IPS DF 6.9 (cell line): ENCODE data around the gene LCN15.
"Not testable (repeated sequence)": the region's sequence is repeated elsewhere in the genome, so short reads cannot be mapped to it uniquely, and the experiment has no call there.

Source experiments
- DNase-seq: peaks from one replicate; pipeline ENCODE4 v3.0.0-alpha.2; 2013; ENCODE audit warnings: low read depth, low spot score
- H3K27ac ChIP-seq: one replicate; pipeline ENCODE4 v1.5.1; 2013; ENCODE audit warnings: low read length, control low read depth
- H3K27me3 ChIP-seq: 2 replicates; pipeline ENCODE4 v1.6.1; 2013; ENCODE audit warnings: mild to moderate bottlenecking, low read length; ENCODE audit not compliant: control insufficient read depth, insufficient read depth
- H3K36me3 ChIP-seq: 2 replicates; pipeline ENCODE4 v1.6.1; 2013; ENCODE audit warnings: low read length; ENCODE audit not compliant: control insufficient read depth, insufficient read depth
- H3K4me1 ChIP-seq: 2 replicates; pipeline ENCODE4 v1.6.1; 2013; ENCODE audit warnings: low read length; ENCODE audit not compliant: control insufficient read depth, insufficient read depth
- H3K4me3 ChIP-seq: 2 replicates; pipeline ENCODE4 v1.5.1; 2013; ENCODE audit warnings: mild to moderate bottlenecking, low read length
- H3K9me3 ChIP-seq: 2 replicates; pipeline ENCODE4 v1.6.1; 2013; ENCODE audit warnings: low read length, inconsistent platforms; ENCODE audit not compliant: control insufficient read depth, insufficient read depth
- WGBS: extraction: QIAGEN DNeasy Blood & Tissue Kit; methylation state at CpG from one replicate; pipeline ENCODE4 v1.1.7; 2013; ENCODE audit warnings: mixed read lengths, missing lambda C conversion rate; ENCODE audit not compliant: insufficient read length, insufficient coverage; 5-methylcytosine and 5-hydroxymethylcytosine counted together

Gene LCN15

GRCh38 chr9:136774416-136775045 is 10.2 kb upstream of the LCN15 start:
- no peak overlapping the region for H3K4me3 ChIP-seq
- no peaks in the 10 kb centered on the region for H3K9me3 ChIP-seq
- no peak overlapping the region for H3K27ac ChIP-seq
- DNase-seq = no peak
- H3K36me3 ChIP-seq = no peaks in the 10 kb centered on the region; the same call in 1 of the 2 replicates
- no peaks in the 10 kb centered on the region; the same call in 1 of the 2 replicates for H3K27me3 ChIP-seq
- H3K4me1 ChIP-seq = no peaks in the 10 kb centered on the region
- no CpG with 5 or more reads among the region's 12 CpGs for WGBS

DNA sequence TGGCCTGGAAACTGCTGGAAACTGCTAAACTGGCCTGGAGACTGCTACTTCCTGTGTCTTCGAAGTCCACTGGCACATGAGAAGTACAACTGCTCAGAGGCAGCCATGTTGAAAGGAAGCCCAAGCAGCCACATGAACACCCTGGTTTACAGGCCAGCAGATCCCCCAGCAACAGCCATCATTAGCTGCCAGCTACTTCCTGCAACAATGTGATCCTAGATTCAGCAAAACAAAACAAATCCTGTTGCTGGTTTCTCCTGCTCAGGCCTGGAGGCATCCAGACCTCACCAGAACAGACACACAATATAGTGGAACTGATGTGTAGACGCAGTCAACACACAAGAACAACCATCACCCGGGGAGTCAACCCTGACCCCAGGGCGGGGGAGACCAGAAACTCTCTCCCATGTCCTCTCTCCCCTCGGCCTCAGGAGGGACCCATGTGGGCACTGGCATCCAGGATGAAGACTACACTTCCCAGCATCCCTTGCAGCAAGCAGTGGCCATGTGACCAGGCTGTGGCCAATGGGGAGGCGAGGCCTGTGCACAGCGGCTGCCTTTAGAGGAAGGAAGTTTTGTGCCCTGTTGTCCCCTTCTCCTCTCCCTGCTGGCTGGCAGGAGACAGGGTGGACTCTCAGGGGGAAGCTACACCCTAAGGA is 9.2 kb upstream of the LCN15 start:
- Histone ChIP-seq H3K9me3 (no peaks in the 10 kb centered on the region), H3K36me3 (no peaks in the 10 kb centered on the region; the same call in 1 of the 2 replicates), H3K4me1 (no peaks in the 10 kb centered on the region), H3K27me3 (no peaks in the 10 kb centered on the region; the same call in 1 of the 2 replicates), H3K27ac (no peak overlapping the region), H3K4me3 (no peak overlapping the region)
- peak; percentile 67 for DNase-seq
- no CpG with 5 or more reads among the region's 7 CpGs for WGBS

DNA sequence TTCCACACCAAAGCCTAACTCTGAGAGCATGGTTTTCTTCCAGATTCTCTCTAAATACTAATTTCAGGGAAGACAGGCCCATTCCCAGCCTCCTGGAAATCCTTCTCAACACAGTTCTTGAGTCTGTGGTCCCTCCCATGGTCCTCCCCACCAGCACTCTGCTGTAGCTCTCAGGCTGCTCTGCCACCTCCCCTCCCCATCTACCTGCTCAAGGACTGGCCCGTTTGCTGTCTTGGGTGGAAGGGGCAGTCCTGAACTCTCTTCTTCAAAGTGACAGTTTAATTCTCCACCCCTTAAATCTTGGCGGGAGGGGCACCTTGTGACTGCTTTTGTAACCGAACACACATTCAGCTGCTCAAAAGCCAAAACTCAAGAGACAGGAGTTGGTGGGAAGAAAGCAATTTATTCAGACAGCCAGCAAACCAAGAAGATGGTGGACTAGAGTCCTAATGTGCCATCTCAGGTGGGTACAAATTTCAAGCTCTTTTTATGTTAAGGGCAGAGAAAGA is 7.6 kb upstream of the LCN15 start:
- Histone ChIP-seq H3K36me3 (no peaks in the 10 kb centered on the region; the same call in 1 of the 2 replicates), H3K27me3 (no peaks in the 10 kb centered on the region)
- no CpG with 5 or more reads among the region's 3 CpGs for WGBS

GRCh38 chr9:136769710-136770191 is 5.4 kb upstream of the LCN15 start:
- WGBS = no CpG with 5 or more reads among the region's 16 CpGs
- Histone ChIP-seq H3K36me3 (no peaks in the 10 kb centered on the region), H3K27me3 (no peaks in the 10 kb centered on the region), H3K27ac (no peak overlapping the region), H3K9me3 (no peaks in the 10 kb centered on the region), H3K4me3 (peak overlapping the region; percentile 24; the same call in 1 of the 2 replicates), H3K4me1 (no peaks in the 10 kb centered on the region)
- peak; percentile 48 for DNase-seq

More for the DNA sequence above, 7.6 kb upstream of the LCN15 start:
- Histone ChIP-seq H3K4me1 (no peaks in the 10 kb centered on the region), H3K9me3 (no peaks in the 10 kb centered on the region), H3K4me3 (no peak overlapping the region), H3K27ac (no peak overlapping the region)
- no peak for DNase-seq

- H3K27me3 ChIP-seq, H3K4me3 ChIP-seq, DNase-seq, H3K27ac ChIP-seq, H3K4me1 ChIP-seq, H3K9me3 ChIP-seq, H3K36me3 ChIP-seq: not testable (repeated sequence)
- WGBS = no CpG with 5 or more reads among the region's 18 CpGs
These were observed 2.2 kb upstream of the LCN15 start for GRCh38 chr9:136766410-136767120.

DNA sequence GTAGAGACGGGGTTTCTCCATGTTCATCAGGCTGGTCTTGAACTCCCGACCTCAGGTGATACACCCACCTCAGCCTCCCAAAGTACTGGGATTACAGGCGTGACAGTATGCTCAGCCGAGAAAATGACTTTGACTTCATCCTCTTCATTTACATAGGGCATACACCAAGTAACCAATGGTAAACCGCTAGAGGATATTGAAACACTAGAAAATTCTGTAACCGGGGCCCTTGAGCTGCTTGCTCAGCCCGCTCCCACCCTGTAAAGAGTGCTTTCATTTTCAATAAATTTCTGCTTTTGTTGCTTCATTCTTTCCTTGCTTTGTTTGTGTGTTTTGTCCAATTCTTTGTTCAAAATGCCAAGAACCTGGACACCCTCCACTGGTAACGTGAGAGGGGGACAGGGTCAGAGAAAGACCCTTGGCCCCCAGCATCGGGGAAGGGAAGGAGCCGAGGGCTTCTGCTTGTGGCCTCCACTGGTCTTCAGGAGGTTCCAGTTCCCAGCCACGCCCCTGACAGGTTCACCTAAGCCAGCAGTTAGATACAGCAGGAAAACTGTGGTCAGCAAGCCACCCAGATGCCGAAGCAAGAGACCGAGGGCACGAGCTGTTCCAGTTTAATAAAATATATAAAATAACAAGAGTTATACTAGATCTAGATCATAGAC is 1.6 kb upstream of the LCN15 start:
- not testable (repeated sequence) for H3K27ac ChIP-seq, H3K36me3 ChIP-seq, H3K4me1 ChIP-seq, H3K9me3 ChIP-seq, H3K4me3 ChIP-seq, DNase-seq, H3K27me3 ChIP-seq
- WGBS = no CpG with 5 or more reads among the region's 14 CpGs

- Histone ChIP-seq H3K27me3 (no peaks in the 10 kb centered on the region), H3K36me3 (no peaks in the 10 kb centered on the region), H3K4me3 (no peak overlapping the region), H3K9me3 (no peaks in the 10 kb centered on the region), H3K4me1 (0 out of 2 replicates have a peak, but pooled peaks cover 4% of the 10 kb centered on the region), H3K27ac (no peak overlapping the region)
- no CpG with 5 or more reads among the region's 14 CpGs for WGBS
- no peak for DNase-seq
These were observed 723 bp upstream of the LCN15 start for GRCh38 chr9:136765041-136765440.

- H3K27me3 ChIP-seq = no peaks in the 10 kb centered on the region
- no peak for DNase-seq
- no peaks in the 10 kb centered on the region for H3K36me3 ChIP-seq
- no peak overlapping the region for H3K27ac ChIP-seq
- 0 out of 2 replicates have a peak, but pooled peaks cover 4% of the 10 kb centered on the region for H3K4me1 ChIP-seq
- no peaks in the 10 kb centered on the region for H3K9me3 ChIP-seq
- WGBS = no CpG with 5 or more reads among the region's 14 CpGs
- H3K4me3 ChIP-seq = no peak overlapping the region
These were observed 676 bp downstream of the LCN15 start for GRCh38 chr9:136763649-136764035.

GRCh38 chr9:136762915-136763648 is 1.2 kb downstream of the LCN15 start:
- WGBS = no CpG with 5 or more reads among the region's 37 CpGs
- DNase-seq = peak; percentile 77
- no peaks in the 10 kb centered on the region for H3K9me3 ChIP-seq
- peaks cover 4% of the 10 kb centered on the region; the same call in 1 of the 2 replicates for H3K4me1 ChIP-seq
- H3K27me3 ChIP-seq = no peaks in the 10 kb centered on the region
- H3K36me3 ChIP-seq = no peaks in the 10 kb centered on the region
- no peak overlapping the region for H3K27ac ChIP-seq
- peak overlapping the region; percentile 10; the same call in 1 of the 2 replicates for H3K4me3 ChIP-seq
